DOHH2 (cell line): Measurements from ENCODE around the gene TLCD2.

Experiments
- H3F3A ChIP-seq: fragments of 200-600 bp; sonication (generic), shearing (Covaris generic); 2 replicates; pipeline ENCODE4 v1.6.0; 2016; ENCODE audit warnings: antibody characterized with exemption, mild to moderate bottlenecking; ENCODE audit not compliant: control insufficient read depth, insufficient read depth
- H3K27ac ChIP-seq: fragments of 200-600 bp; sonication (generic); 2 replicates; pipeline ENCODE4 v1.5.1; 2014; ENCODE audit warnings: low read depth, mild to moderate bottlenecking, low read length, moderate library complexity
- H3K27me3 ChIP-seq: fragments of 200-600 bp; sonication (generic); 2 replicates; pipeline ENCODE4 v1.6.1; 2014; ENCODE audit warnings: mild to moderate bottlenecking, low read length, mixed read lengths; ENCODE audit not compliant: control insufficient read depth
- H3K36me3 ChIP-seq: fragments of 200-600 bp; sonication (generic); 2 replicates; pipeline ENCODE4 v1.6.1; 2014; ENCODE audit warnings: mild to moderate bottlenecking, low read length, moderate library complexity, mixed read lengths; ENCODE audit not compliant: control insufficient read depth
- H3K4me1 ChIP-seq: fragments of 200-600 bp; sonication (generic); 2 replicates; pipeline ENCODE4 v1.6.1; 2014; ENCODE audit warnings: mild to moderate bottlenecking, low read length, mixed read lengths; ENCODE audit not compliant: control insufficient read depth
- H3K4me2 ChIP-seq: fragments of 200-600 bp; sonication (generic); 2 replicates; pipeline ENCODE4 v1.6.0; 2014; ENCODE audit warnings: mild to moderate bottlenecking, low read length, moderate library complexity
- H3K4me3 ChIP-seq: fragments of 200-600 bp; sonication (generic); 2 replicates; pipeline ENCODE4 v1.5.1; 2014; ENCODE audit warnings: mild to moderate bottlenecking, low read length, mixed read lengths
- H3K79me2 ChIP-seq: fragments of 200-600 bp; sonication (generic); 2 replicates; pipeline ENCODE4 v1.6.1; 2014; ENCODE audit warnings: mild to moderate bottlenecking, low read length, mixed read lengths; ENCODE audit not compliant: control insufficient read depth
- H3K9me2 ChIP-seq: fragments of 200-600 bp; sonication (generic); replicated peaks from 2 replicates; pipeline ENCODE4 v1.6.1; 2014; ENCODE audit warnings: mild to moderate bottlenecking, low read length, mixed read lengths; ENCODE audit not compliant: control insufficient read depth
- H3K9me3 ChIP-seq: fragments of 200-600 bp; sonication (generic); 2 replicates; pipeline ENCODE4 v1.6.1; 2014; ENCODE audit warnings: antibody characterized with exemption, low read length, mixed read lengths; ENCODE audit not compliant: control insufficient read depth, insufficient read depth
- H4K20me1 ChIP-seq: fragments of 200-600 bp; sonication (generic); 2 replicates; pipeline ENCODE4 v1.6.0; 2014; ENCODE audit warnings: low read depth, mild to moderate bottlenecking, antibody characterized with exemption, low read length, moderate library complexity; ENCODE audit not compliant: control insufficient read depth, insufficient read depth
- CTCF ChIP-seq: fragments of 200-600 bp; sonication (generic); IDR thresholded peaks from one replicate; pipeline ENCODE4 v1.5.1; 2014; ENCODE audit warnings: antibody characterized with exemption, mild to moderate bottlenecking, low read depth, low read length; ENCODE audit not compliant: poor library complexity, severe bottlenecking
- EZH2phosphoT487 ChIP-seq: fragments of 200-600 bp; sonication (generic); IDR thresholded peaks from 2 replicates; pipeline ENCODE4 v1.6.1; 2017; ENCODE audit warnings: borderline replicate concordance, mild to moderate bottlenecking, antibody characterized with exemption, low read length, moderate library complexity, mixed read lengths

TLCD2 gene

GRCh38 chr17:1684378-1685189, 25.6 kb downstream of the TLCD2 start, which contains the start of gene PRPF8:
TSS of gene PRPF8 (minus strand) at chr17:1684867. CDS start at chr17:1684571, 296 bp downstream.
- no peak for TF ChIP-seq CTCF
- no peak for TF ChIP-seq EZH2phosphoT487
- H3K79me2 ChIP-seq: peaks cover 49% of the 10 kb centered on the region

GRCh38 chr17:1683459-1683858, 26.7 kb downstream of the TLCD2 start:
- H3K4me3 ChIP-seq: peak overlapping the region; percentile 85
- H3F3A ChIP-seq: no peaks in the 10 kb centered on the region
- no peaks in the 10 kb centered on the region for H3K9me2 ChIP-seq
- H3K27me3 ChIP-seq: no peaks in the 10 kb centered on the region
- peaks cover 54% of the 10 kb centered on the region for H3K36me3 ChIP-seq
- no peak for TF ChIP-seq CTCF
- TF ChIP-seq EZH2phosphoT487: no peak
- H3K27ac ChIP-seq: no peak overlapping the region
- H3K79me2 ChIP-seq: peaks cover 51% of the 10 kb centered on the region
- H3K4me2 ChIP-seq: peak overlapping the region; percentile 72
- H3K9me3 ChIP-seq: no peaks in the 10 kb centered on the region
- peaks cover 13% of the 10 kb centered on the region for H3K4me1 ChIP-seq
- H4K20me1 ChIP-seq: peaks cover 17% of the 10 kb centered on the region

More at GRCh38 chr17:1684378-1685189, 25.6 kb downstream of the TLCD2 start, which contains the start of gene PRPF8:
- no peaks in the 10 kb centered on the region for H3F3A ChIP-seq
- H3K4me3 ChIP-seq: peak within 1 kb of the TSS; percentile 85
- H4K20me1 ChIP-seq: peaks cover 17% of the 10 kb centered on the region
- H3K4me1 ChIP-seq: peaks cover 13% of the 10 kb centered on the region
- H3K27me3 ChIP-seq: no peaks in the 10 kb centered on the region
- H3K36me3 ChIP-seq: peaks cover 43% of the 10 kb centered on the region
- peak within 1 kb of the TSS; percentile 72 for H3K4me2 ChIP-seq
- no peaks in the 10 kb centered on the region for H3K9me3 ChIP-seq
- no peaks in the 10 kb centered on the region for H3K9me2 ChIP-seq
- H3K27ac ChIP-seq: peak within 1 kb of the TSS; percentile 57

- H3F3A ChIP-seq: peaks cover 5% of the 10 kb centered on the region; the same call in 1 of the 2 replicates
- H4K20me1 ChIP-seq: no peaks in the 10 kb centered on the region
- H3K9me3 ChIP-seq: no peaks in the 10 kb centered on the region
- no peak overlapping the region for H3K27ac ChIP-seq
- no peaks in the 10 kb centered on the region for H3K9me2 ChIP-seq
- H3K4me2 ChIP-seq: no peak overlapping the region
- peaks cover 18% of the 10 kb centered on the region for H3K79me2 ChIP-seq
- H3K36me3 ChIP-seq: peaks cover 93% of the 10 kb centered on the region
- no peaks in the 10 kb centered on the region for H3K4me1 ChIP-seq
- H3K27me3 ChIP-seq: no peaks in the 10 kb centered on the region
- no peak overlapping the region for H3K4me3 ChIP-seq
- no peak for TF ChIP-seq EZH2phosphoT487
- no peak for TF ChIP-seq CTCF
These were observed 33.8 kb downstream of the TLCD2 start for GRCh38 chr17:1676401-1676800.
